GM18951 (cell line): Measurements from ENCODE around the gene CCDC88C.

ENCODE experiments used
- POLR2A ChIP-seq: IDR thresholded peaks from 4 replicates; pipeline ENCODE4 v1.6.1; 2011; ENCODE audit warnings: mild to moderate bottlenecking; ENCODE audit not compliant: insufficient read length, insufficient read depth; ENCODE audit errors: extremely low read depth
- in situ Hi-C: fragments of 300-500 bp; cut with MboI; formaldehyde crosslinking; loops from one replicate; pipeline ENCODE4 v1.12.0; 2022; ENCODE audit warnings: low sequenced_read_pairs, mixed read lengths, inconsistent platforms; ENCODE audit not compliant: unreplicated experiment

CCDC88C gene

GRCh38 chr14:91339671-91340369, 77.8 kb downstream of the CCDC88C start:
- in situ Hi-C loops, result no loop called here
- TF ChIP-seq POLR2A, result no peak

- in situ Hi-C loops, result no loop called here
- TF ChIP-seq POLR2A, result no peak
Observed at GRCh38 chr14:91339076-91339475, 78.5 kb downstream of the CCDC88C start.

DNA sequence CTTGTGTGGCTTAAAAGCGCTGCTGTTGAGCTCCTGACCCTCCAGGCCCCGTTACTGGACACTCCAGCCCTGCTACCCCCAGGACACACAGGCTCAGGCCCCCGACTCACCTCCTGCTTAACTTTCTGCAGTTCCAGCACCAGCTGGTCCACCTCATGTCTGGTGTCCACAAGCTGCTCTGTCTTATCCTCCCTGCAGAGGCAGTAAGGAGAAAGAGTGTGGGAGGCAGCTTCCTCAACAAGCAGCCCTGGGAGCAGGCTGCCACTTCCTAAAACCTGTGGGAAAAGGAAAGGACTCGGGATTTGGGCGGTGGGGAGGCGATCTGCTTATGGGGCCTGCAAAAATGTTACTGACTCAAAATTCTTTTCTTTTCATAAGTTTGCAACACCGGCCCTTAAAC, 79.2 kb downstream of the CCDC88C start:
- in situ Hi-C loops, result no loop called here
- no peak for TF ChIP-seq POLR2A

DNA sequence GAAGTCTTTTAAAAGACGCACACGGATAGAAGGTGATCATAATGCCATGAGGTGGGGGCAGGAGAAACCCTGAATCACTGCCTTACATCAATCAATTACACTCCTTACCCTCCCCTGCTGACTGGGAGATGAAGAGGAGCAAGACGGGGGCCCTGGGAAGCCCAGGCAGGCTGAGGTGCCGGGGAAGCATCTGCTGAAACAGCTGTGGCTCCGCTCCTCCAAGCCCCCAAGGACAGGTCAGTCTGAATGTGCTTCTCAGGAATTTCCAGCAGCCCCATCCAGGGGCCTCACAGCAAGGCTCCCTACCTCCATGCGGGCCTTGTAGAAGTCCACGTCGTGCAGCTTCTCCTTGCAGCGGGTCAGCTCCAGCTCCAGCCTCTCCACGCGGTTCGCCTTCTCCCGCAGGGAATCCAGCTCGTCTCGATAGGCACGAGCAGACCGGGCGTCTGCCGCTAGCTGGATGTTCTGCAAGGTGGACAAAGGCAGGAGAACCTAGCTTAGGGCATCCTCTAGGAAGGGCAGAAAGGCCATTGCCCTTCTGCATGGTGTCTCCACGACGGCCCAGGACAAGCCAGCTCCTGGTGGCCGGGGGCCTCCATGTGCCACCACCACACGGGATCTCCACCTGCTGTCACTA, 79.8 kb downstream of the CCDC88C start:
- TF ChIP-seq POLR2A, result no peak
- in situ Hi-C loops, result no loop called here

DNA sequence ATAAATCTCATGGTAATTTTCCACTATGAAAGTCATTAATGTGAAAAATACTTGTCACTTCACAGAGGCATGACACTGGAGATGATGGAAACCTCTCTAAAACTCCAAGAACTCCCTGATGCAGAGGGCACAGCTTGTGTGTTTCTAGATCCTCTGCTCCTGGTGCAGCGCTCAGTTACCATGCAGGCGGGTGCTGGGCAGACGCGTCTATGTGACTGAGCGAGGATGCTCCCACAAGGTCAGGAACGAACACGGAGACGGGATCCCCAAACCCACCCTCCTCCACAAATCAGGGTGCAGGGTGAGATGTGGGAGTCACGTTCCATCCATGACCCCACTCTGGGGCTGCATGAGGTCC, 81.5 kb downstream of the CCDC88C start:
- in situ Hi-C loops, result no loop called here
- TF ChIP-seq POLR2A, result no peak

DNA sequence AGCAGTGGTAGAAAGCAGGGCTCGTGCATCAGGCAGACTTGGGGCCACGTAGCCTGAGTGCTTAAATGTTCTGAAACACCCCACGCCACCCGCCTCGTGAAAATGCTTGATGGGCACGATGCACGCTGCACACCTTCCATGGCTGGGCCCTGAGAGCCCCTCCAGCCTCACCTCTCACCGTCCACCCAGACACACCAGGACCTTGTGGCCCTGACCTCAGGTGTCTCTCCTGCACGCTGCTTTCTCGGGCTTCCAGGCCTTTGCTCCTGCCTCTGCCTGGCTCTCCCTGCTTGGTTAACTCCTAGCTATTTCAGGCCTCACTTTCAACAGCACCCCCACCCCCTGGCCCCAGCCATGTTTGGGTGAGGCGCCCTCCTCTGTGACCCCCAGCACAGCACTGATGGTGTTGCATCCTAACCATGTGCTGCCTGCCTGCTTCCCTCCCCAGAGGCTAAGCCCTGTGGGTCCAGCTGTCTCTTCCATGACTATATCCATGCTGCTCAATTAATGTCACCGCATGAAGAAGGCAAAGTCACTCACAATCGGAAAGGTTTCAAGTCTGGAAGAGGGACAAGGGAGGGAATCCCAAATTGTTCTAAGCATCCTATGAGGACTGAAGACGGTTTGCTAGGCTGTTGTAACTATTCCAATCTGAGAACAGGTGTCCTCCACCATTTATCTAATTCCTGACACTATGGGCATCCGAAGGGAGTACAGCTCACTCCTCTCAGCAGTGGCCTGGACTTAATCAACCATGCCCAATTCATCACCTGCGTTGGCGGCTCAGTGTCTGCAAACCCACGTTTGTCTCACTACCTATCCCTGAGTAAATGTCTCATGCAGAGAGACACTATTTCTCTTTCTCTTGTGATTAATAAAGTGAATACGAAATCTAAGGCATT, 82.2 kb downstream of the CCDC88C start:
- no peak for TF ChIP-seq POLR2A
- in situ Hi-C loops, result no loop called here

DNA sequence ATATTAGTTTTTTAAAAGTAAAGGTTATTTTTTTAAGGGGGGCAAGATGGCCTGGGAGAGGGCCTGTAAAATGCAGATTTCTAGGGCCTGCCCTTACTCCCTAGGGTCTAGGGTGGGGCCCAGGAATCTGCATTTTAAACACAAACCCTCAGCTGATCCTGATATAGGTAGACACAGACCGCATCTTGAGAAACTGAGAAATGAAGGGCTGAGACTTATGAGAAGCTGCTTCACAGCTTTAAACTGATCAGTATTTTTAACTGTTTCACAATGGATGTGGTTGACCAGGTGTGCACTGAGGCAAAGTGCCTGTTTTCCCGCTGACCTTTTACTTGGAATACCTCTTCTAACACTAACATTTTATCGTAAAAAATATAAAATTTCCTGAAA, 84.0 kb downstream of the CCDC88C start:
- in situ Hi-C loops, result no loop called here
- no peak for TF ChIP-seq POLR2A

DNA sequence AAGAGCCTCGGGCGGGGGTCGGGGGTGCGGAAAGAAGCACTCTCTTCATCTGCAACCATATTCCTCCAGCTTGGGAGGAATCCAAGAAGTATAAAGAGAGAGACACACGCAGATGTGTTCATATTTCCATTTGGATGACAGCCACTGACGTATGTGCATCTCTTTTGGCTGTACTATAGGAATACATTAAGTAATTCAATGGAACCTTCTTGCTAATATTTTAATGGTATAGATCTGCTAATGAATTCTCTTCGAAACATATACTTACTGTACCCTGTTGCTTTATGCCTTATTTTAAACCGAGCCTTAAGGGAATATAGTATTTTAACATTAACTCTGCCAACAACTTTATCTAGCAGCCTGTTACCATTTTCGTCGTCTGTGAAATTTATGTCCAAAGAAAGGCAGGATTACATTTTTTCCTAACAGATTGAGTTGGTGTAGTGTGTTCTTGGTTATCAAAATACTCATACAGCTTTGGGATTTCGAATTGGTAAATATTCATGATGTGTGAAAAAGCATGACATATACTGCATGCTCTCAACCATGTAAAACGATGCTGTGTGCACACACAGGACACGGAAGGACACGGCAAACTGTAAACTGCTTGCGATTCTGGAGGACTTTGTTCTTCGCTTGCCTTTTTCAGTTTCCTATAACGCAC, 84.5 kb downstream of the CCDC88C start:
- in situ Hi-C loops, result no loop called here
- TF ChIP-seq POLR2A, result no peak

GRCh38 chr14:91332171-91332985, 85.2 kb downstream of the CCDC88C start:
- TF ChIP-seq POLR2A, result no peak
- in situ Hi-C loops, result no loop called here

DNA sequence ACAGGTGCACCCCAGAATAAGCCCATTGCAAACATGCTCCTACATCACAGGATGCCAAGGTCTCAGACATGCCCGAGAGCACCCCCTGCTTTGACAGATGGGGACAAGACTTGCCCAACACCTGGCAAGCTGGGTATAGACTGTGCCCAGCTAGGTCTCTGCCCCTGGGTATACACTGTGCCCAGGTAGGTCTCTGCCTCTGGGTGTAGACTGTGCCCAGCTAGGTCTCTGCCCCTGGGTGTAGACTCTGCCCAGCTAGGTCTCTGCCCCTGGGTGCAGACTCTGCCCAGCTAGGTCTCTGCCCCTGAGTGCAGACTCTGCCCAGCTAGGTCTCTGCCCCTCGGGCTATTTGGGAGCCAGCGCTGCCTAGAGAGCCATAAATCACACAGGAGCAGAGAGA, 85.9 kb downstream of the CCDC88C start:
- in situ Hi-C loops, result no loop called here

GRCh38 chr14:91330856-91331255, 86.8 kb downstream of the CCDC88C start:
- in situ Hi-C loops, result no loop called here
- TF ChIP-seq POLR2A, result no peak

More for the DNA sequence above, 85.9 kb downstream of the CCDC88C start:
- no peak for TF ChIP-seq POLR2A

GRCh38 chr14:91330096-91330696, 87.4 kb downstream of the CCDC88C start:
- TF ChIP-seq POLR2A, result no peak
- in situ Hi-C loops, result no loop called here
